ENCODE data around the gene ZNF507.

DNA sequence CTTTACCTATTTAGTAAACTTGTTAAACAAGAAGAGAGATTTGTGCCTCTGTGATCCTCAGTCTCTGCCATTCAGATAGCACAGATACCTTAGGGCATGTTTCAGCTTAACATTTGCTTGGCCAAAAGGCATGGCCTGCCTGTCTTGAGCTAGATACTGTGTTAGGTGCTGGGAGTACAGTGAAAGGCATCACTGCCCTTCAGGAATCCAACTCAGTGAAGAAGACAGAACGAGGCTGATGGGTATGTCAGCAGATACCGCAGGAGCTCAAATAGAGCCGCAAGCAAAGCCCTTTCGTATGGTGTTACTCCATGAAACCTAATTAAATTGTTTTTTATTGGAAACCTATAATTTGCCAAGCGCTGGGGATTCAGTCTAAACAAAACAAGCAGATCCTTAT is 12.9 kb downstream of the ZNF507 start:
- TF ChIP-seq CTCF (IDR thresholded peaks at IDR 0.05; ENCODE audit: borderline replicate concordance, extremely low read depth, low read length, poor library complexity, severe bottlenecking) (no peak), EZH2 (IDR thresholded peaks at IDR 0.05; ENCODE audit: borderline replicate concordance, low read depth, low read length, severe bottlenecking) (no peak)

All from DND-41 (cell line).